Fibroblast of the aortic adventitia (primary cell): ENCODE results near the gene KNTC1. TPM values are rescaled to one million over a fixed set of nuclear protein-coding genes. Genes with fewer than 3 reads are reported as not detected.

Source experiments
- DNase-seq: peaks from one replicate; pipeline ENCODE4 v3.0.0-alpha.2; 2010; ENCODE audit warnings: low read depth
- H3K4me3 ChIP-seq: 2 replicates; pipeline ENCODE4 v1.5.1; 2011; ENCODE audit warnings: low read depth, mild to moderate bottlenecking, control low read depth, low read length, moderate library complexity
- total RNA-seq: library from RNA; depleted of rRNA; stranded (reverse); fragments of >200 nt; gene quantifications from 2 replicates; pipeline ENCODE4 v1.2.3, GENCODE V29; 2012; ENCODE audit warnings: low replicate concordance
- TF ChIP-seq, protein P1 (sequence below): IDR thresholded peaks from 2 replicates; pipeline ENCODE4 v1.5.1; 2011; ENCODE audit warnings: mild to moderate bottlenecking, low read length, control low read depth, inconsistent platforms; ENCODE audit not compliant: insufficient read depth

KNTC1 gene
- total RNA-seq, 1 donor: 69.3 TPM

DNA sequence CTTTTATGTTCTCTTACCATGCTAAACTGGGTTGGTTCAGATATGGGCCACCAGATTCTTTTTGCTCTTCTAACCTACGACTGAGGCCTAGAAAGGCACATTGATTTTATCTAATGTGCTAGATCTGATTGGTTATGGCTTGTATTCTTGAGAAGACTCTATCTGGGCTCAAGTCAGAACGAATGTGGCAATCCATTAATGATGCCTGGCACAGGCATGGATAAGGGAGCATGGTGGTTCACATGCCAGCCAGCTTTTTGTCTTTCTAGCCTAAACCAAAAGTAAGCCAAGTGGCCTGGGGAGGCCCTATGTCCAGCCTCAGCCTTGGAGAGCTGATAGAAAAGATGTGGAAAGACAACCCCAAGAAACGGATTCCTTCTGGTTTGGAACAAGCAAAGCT, 82.7 kb downstream of the KNTC1 start:
- H3K4me3 ChIP-seq: no peak overlapping the region
- DNase-seq: no peak
- TF ChIP-seq, protein P1, sequence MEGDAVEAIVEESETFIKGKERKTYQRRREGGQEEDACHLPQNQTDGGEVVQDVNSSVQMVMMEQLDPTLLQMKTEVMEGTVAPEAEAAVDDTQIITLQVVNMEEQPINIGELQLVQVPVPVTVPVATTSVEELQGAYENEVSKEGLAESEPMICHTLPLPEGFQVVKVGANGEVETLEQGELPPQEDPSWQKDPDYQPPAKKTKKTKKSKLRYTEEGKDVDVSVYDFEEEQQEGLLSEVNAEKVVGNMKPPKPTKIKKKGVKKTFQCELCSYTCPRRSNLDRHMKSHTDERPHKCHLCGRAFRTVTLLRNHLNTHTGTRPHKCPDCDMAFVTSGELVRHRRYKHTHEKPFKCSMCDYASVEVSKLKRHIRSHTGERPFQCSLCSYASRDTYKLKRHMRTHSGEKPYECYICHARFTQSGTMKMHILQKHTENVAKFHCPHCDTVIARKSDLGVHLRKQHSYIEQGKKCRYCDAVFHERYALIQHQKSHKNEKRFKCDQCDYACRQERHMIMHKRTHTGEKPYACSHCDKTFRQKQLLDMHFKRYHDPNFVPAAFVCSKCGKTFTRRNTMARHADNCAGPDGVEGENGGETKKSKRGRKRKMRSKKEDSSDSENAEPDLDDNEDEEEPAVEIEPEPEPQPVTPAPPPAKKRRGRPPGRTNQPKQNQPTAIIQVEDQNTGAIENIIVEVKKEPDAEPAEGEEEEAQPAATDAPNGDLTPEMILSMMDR: no peak

DNA sequence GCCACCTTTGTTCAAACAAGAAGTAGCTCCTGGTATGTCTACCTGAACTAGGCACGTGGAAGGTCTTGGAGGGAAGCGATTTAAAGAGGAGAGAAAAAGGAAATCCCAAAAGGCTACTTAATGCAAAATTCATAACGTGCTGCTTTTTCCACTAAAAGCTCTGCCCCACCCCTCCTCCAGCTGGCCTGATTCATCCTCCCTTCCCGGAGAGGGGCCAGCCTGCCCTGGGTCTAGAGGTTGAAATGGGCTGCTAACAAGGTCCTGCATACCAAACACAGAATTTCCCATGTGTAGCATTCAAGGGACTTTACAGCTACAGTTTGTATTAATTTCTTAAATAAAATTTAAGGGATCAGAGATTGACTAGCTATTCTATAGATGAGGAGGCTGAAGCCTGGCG, 83.2 kb downstream of the KNTC1 start:
- TF ChIP-seq, protein P1: no peak
- no peak for DNase-seq

DNA sequence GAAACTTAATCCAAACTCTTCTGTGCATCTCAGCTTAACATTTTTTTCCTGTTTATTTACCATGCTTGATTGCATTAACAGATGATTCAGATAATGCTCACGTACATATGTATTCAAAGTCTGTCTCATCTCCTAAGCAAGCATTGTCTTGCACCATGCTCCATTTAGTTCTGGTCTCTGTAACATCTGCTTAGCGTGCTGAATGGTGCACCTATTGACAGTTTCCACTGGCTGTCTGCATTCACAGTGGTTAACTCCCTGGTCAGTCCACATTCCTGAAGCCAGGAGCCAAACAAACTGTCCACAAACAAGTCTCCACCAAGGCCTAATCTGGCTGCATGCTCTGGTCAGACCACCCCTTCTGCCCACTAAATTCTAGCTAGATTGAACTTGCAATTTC, 83.9 kb downstream of the KNTC1 start:
- TF ChIP-seq, protein P1: no peak
- DNase-seq: no peak
- no peak overlapping the region for H3K4me3 ChIP-seq

More for the DNA sequence above, 83.2 kb downstream of the KNTC1 start:
- H3K4me3 ChIP-seq: no peak overlapping the region

DNA sequence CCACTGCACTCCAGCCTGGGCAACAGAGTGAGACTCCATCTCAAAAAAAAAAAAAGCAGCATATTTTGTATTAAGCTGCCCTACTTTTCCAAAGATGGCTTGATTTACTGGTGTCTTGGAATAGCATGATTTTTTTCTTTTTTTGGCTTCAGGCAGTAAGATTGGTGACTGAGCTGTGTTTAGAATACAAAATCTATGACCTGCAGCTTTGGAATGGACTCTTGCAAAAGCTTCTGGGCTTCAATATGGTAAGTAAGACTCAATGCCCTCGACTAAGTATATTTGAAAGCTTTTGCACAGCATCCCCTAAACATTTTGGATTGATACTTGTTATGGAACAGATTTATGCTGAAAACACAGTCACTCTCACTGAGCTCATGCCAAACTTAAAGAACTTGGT, 87.8 kb downstream of the KNTC1 start:
- DNase-seq: no peak
- TF ChIP-seq, protein P1: no peak
- no peak overlapping the region for H3K4me3 ChIP-seq

DNA sequence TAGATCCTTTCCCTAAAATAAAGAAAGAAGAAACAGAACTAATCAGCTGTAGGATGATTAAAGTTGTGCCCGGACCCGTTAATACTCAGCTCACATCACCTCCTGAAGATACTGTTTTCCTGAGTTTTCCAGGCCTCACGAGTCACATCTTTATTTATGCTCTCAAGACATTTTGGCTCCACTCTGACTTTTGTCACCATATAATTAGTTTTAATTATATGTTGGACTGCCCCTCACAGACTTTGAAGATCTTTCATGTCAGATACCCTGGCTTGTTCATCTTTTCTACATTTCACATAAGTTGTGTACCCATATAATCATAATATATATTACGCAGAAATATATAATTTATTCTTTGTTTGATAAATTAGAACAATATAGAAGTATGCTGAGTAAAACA, 88.7 kb downstream of the KNTC1 start:
- TF ChIP-seq, protein P1: no peak
- no peak for DNase-seq
- H3K4me3 ChIP-seq: no peak overlapping the region

DNA sequence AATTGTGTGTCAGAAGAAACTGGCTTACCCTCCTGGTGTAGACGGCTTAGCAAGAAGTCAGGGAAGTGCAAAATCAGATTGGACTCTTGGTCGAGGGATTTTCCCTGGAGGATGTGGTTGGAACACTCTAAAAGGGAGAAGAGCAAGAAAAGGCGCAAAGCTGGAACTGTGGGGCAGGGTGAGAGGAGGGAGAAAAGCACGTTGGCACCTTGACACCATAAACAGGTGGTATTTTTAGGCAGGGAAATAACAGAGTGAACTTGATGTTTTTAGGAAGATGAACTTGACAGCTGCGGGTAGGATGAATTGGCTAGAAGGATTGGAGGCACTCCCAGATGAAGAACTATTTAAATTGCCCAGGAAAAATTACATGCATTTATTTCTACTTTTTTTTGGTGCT, 108.4 kb downstream of the KNTC1 start:
- TF ChIP-seq, protein P1: no peak
- no peak for DNase-seq
- no peak overlapping the region for H3K4me3 ChIP-seq

DNA sequence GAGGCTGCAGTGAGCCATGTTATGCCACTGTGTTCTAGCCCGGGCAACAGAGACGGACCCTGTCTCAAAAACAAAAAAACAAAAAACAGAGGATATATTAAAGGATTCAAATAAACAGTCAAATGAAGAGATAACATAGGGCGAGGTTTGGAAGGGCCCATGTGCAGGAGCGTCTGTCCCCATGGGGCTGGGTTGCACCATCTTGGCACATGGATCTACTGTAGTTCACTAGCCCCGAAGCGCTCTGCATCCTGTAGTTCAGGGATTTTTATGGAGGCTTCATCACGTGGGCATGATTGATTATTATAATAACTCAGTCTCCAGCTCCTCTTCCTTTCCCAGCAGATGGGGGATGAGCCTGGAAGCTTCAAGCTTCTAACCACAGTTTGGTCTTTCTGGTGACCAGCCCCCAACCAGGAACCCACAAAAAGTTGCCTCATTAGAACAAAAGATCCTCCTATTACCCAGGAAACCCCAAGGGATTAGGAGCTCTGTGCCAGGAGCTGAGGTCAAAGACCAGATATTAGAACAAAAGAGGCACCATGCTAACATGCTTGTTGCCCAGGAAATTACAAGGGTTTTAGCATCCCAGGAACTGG, 116.3 kb downstream of the KNTC1 start:
- TF ChIP-seq, protein P1: no peak
- no peak for DNase-seq
- H3K4me3 ChIP-seq: no peak overlapping the region
